HepG2 (cell line): ENCODE data around the gene CCDC91. TPM values are rescaled to one million over a fixed set of nuclear protein-coding genes. Genes with fewer than 3 reads are reported as not detected.

Source experiments
- ATAC-seq: fragments of 200-7000 bp; cut with Tn5 transposase; 3 replicates; pipeline ENCODE4 v1.9.1; 2020; ENCODE audit warnings: mild to moderate bottlenecking, moderate library complexity
- BruUV-seq: library from RNA; stranded (reverse); fragments of 400-500 nt; replicated peaks from 2 replicates; lab custom pipeline; 2021; lab: Mats Ljungman, UMichigan
- CTCF ChIA-PET: fragments of 300-600 bp; formaldehyde crosslinking; extraction: SDS; loops from one replicate; lab custom pipeline; 2021; ENCODE audit warnings: low total read pairs, inconsistent platforms, low intra/inter-chr PET ratio; lab: Yijun Ruan, JAX
- POLR2A ChIA-PET: fragments of 350-600 bp; sonication (Branson Sonifier 250); formaldehyde crosslinking; loops from one replicate; lab custom pipeline; 2020; ENCODE audit warnings: antibody characterized with exemption, inconsistent platforms; lab: Yijun Ruan, JAX
- DNase-seq: peaks from one replicate; pipeline ENCODE4 v3.0.0-alpha.2; 2015; ENCODE audit warnings: low spot score
- FAIRE-seq: peaks from 3 replicates; lab custom pipeline; 2011; peaks lifted over from hg19 to GRCh38; lab: Jason Lieb, UNC
- H2AFZ ChIP-seq: one replicate; pipeline ENCODE4 v1.6.1; 2011; ENCODE audit warnings: low read length, inconsistent platforms
- H3K27ac ChIP-seq: fragments of 300-600 bp; 3 replicates; pipeline ENCODE4 v1.8.0; 2011; ENCODE audit warnings: mixed run types, mild to moderate bottlenecking, mixed read lengths, low read length, inconsistent platforms; ENCODE audit not compliant: insufficient read depth; ENCODE audit errors: extremely low read length
- H3K27me3 ChIP-seq, 2 experiments: fragments of 200-600 bp in 1 of 2; 2 replicates in 1 of 2; 3 replicates in 1 of 2; pipeline versions ENCODE4 v1.6.0 to v1.8.0; 2011; ENCODE audit warnings: low read length in 2 of 2, mild to moderate bottlenecking in 2 of 2, moderate library complexity in 2 of 2, inconsistent platforms in 1 of 2; ENCODE audit not compliant: insufficient read depth in 2 of 2, control insufficient read depth in 1 of 2
- H3K36me3 ChIP-seq, 2 experiments: fragments of 200-600 bp in 1 of 2; replicated peaks in 1 of 2; 2 replicates in 1 of 2; 3 replicates in 1 of 2; pipeline versions ENCODE4 v1.5.1 to v1.8.0; 2011; ENCODE audit warnings: low read length in 2 of 2, inconsistent platforms in 1 of 2; ENCODE audit not compliant: insufficient read depth in 2 of 2, control insufficient read depth in 1 of 2
- H3K4me1 ChIP-seq: 2 replicates; pipeline ENCODE4 v1.5.1; 2012; ENCODE audit warnings: low read length, inconsistent platforms; ENCODE audit not compliant: insufficient read depth
- H3K4me2 ChIP-seq: 2 replicates; pipeline ENCODE4 v1.6.0; 2011; ENCODE audit warnings: low read depth, low read length, inconsistent platforms
- H3K4me3 ChIP-seq, 3 experiments: fragments of 200-600 bp in 1 of 3; sonication (generic), shearing (Covaris generic) in 1 of 3; replicated peaks in 1 of 3; 2 replicates each; pipeline ENCODE4 v1.5.1; 2011 to 2016; ENCODE audit warnings: low read length in 3 of 3, inconsistent platforms in 2 of 3, low read depth in 2 of 3, mild to moderate bottlenecking in 2 of 3, control low read depth in 1 of 3, mixed read lengths in 1 of 3; ENCODE audit not compliant: insufficient read depth in 1 of 3
- H3K79me2 ChIP-seq: one replicate; pipeline ENCODE4 v1.6.1; 2011; ENCODE audit warnings: low read length, inconsistent platforms; ENCODE audit not compliant: insufficient read depth
- H3K9ac ChIP-seq: 2 replicates; pipeline ENCODE4 v1.6.0; 2011; ENCODE audit warnings: mild to moderate bottlenecking, low read depth, low read length, inconsistent platforms; ENCODE audit not compliant: insufficient read depth
- H3K9me3 ChIP-seq: 2 replicates; pipeline ENCODE4 v1.5.1; 2012; ENCODE audit warnings: mild to moderate bottlenecking, low read length
- H4K20me1 ChIP-seq: 2 replicates; pipeline ENCODE4 v1.6.0; 2011; ENCODE audit warnings: inconsistent platforms, mild to moderate bottlenecking, low read length, moderate library complexity; ENCODE audit not compliant: insufficient read depth
- MAFF ChIP-seq: IDR thresholded peaks from 2 replicates; pipeline ENCODE4 v1.6.1; 2011; ENCODE audit warnings: low read depth, low read length, improper control_type of control experiment
- MAFK ChIP-seq, 2 experiments: IDR thresholded peaks in 1 of 2; conservative IDR thresholded peaks in 1 of 2; 2 replicates each; pipeline ENCODE4 v1.6.1; 2011; ENCODE audit warnings: improper control_type of control experiment in 2 of 2, low read length in 2 of 2
- MAZ ChIP-seq, 2 experiments: sonication (generic) in 1 of 2; formaldehyde crosslinking in 1 of 2; IDR thresholded peaks; 2 replicates each; pipeline versions ENCODE4 v1.5.0 to v1.6.1; 2012 to 2020; ENCODE audit warnings: low read depth in 2 of 2, mild to moderate bottlenecking in 2 of 2, borderline replicate concordance in 1 of 2, improper control_type of control experiment in 1 of 2, low read length in 1 of 2, missing genetic modification reagents in 1 of 2, moderate library complexity in 1 of 2
- WGBS: methylation state at CpG from one replicate; pipeline ENCODE4 v1.1.6; 2017; ENCODE audit warnings: low lambda C conversion rate; 5-methylcytosine and 5-hydroxymethylcytosine counted together
- in situ Hi-C: cut with HindIII; loops from 2 replicates; pipeline ENCODE4 v1.10.0; 2017; ENCODE audit warnings: low pct_unique_long_range_greater_than_20kb; ENCODE audit not compliant: extremely low pct_ligation_motif_present
- intact Hi-C: fragments of 100-400 bp; cut with micrococcal nuclease; formaldehyde crosslinking; loops from one replicate; pipeline ENCODE4 v1.10.0; 2022; ENCODE audit not compliant: unreplicated experiment
- polyA plus RNA-seq, 8 experiments: library from polyadenylated mRNA; depleted of rRNA in 3 of 8; stranded (reverse) in 7 of 8; unstranded in 1 of 8; fragments of >200 nt; fragmentation: Illumina TruSeq in 4 of 8; extraction: Trizol in 4 of 8; gene quantifications; 2 replicates each; pipeline versions ENCODE4 v1.2.1 to v1.2.3, GENCODE V29; 2011 to 2016; ENCODE audit warnings: low read depth in 4 of 8, missing spikeins in 1 of 8, mixed read lengths in 1 of 8; ENCODE audit not compliant: insufficient read depth in 1 of 8
- total RNA-seq, 5 experiments: library from RNA; depleted of rRNA; stranded (reverse); fragments of >200 nt; fragmentation: Illumina TruSeq; extraction: Trizol; gene quantifications; 2 replicates each; pipeline ENCODE4 v1.2.3, GENCODE V29; 2016; ENCODE audit warnings: low read depth in 1 of 5
- TF ChIP-seq, protein P1 (sequence below): sonication (generic); formaldehyde crosslinking; IDR thresholded peaks from 2 replicates; pipeline ENCODE4 v1.4.0; 2020; ENCODE audit warnings: missing genetic modification reagents; ENCODE audit errors: not compliant biosample characterization

CCDC91 gene
- total and polyA plus RNA-seq, 2 of the 13 experiments (the other 11 are each of a cell fraction or from before 2014, with no cell fraction given), result 9.8 to 15.8 TPM

DNA sequence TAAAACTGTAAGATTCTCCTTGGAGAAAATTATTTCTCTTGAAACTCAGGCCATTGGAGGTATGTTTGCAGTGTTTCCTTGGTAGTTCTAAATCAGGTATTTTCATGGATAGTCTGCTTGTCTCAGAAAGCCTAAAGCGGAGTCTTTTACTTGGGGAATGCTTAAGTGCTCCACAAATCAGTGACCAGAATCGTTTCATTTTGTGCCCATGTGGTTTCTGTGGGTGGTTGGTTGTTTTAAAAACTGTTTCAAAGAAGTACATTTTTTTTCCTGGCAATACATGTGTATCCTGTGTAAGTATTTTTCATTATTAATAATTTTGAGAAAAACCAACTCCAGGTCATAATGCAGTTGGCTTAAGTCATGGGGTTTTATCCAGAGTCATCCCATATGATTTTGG is 33.6 kb downstream of the CCDC91 start:
- in situ Hi-C loops (no loop called here), intact Hi-C loops (no loop called here)
- FAIRE-seq, result no peak
- Histone ChIP-seq H3K27me3 (no peaks in the 10 kb centered on the region), H3K9ac (no peak overlapping the region), H3K4me2 (no peak overlapping the region), H3K4me1 (no peaks in the 10 kb centered on the region), H3K27ac (no peak overlapping the region), H4K20me1 (no peaks in the 10 kb centered on the region), H3K4me3 (no peak overlapping the region), H2AFZ (no peak overlapping the region), H3K9me3 (peaks cover 9% of the 10 kb centered on the region; the same call in 1 of the 2 replicates), H3K36me3 (no peaks in the 10 kb centered on the region), H3K79me2 (peaks cover 4% of the 10 kb centered on the region)
- TF ChIP-seq, protein P1, sequence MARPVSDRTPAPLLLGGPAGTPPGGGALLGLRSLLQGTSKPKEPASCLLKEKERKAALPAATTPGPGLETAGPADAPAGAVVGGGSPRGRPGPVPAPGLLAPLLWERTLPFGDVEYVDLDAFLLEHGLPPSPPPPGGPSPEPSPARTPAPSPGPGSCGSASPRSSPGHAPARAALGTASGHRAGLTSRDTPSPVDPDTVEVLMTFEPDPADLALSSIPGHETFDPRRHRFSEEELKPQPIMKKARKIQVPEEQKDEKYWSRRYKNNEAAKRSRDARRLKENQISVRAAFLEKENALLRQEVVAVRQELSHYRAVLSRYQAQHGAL, result no peak
- ATAC-seq, result no peak
- 74% methylated on average over 2 of the region's 2 CpGs for WGBS
- no peak for DNase-seq
- POLR2A ChIA-PET, result no interaction called here
- BruUV-seq, result no TSS peak
- CTCF ChIA-PET, result no interaction called here

DNA sequence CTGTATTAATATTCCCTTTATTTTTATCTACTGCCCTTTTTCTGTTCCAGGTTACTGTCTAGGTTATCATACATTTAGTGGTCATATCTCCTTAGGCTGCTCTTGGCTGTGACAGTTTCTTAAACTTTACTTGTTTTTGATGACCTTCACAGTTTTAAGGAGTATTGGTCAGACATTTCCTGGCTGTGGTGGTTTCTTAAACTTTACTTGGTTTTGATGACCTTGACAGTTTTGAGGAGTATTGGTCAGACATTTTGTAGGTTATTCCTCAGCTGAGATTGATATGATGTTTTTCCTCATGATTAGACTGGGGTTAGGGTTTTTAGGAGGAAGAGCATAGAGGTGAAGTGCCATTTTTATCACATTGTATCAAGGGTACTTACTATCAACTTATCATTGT is 36.4 kb downstream of the CCDC91 start:
- in situ Hi-C loops, result no loop called here
- H3K4me2 ChIP-seq, result no peak overlapping the region
- CTCF ChIA-PET, result no interaction called here
- POLR2A ChIA-PET, result no interaction called here
- no peak overlapping the region for H3K9ac ChIP-seq
- TF ChIP-seq MAFK (conservative IDR thresholded peaks at IDR 0.05 in 1 of 2, IDR thresholded peaks at IDR 0.05 in 1 of 2; ENCODE audit: low read length in 2 of 2) (peak; percentile 64 to 71; a peak in 3 of 4 replicates), MAFF (peak; percentile 69), MAZ (IDR thresholded peaks at IDR 0.05; ENCODE audit: borderline replicate concordance, low read depth, low read length) (no peak), MAZ (CRISPR knock-in tag; IDR thresholded peaks at IDR 0.05; ENCODE audit: low read depth) (no peak)
- TF ChIP-seq, all 625 proteins: peak for 2
- peaks cover 4% of the 10 kb centered on the region for H3K79me2 ChIP-seq
- intact Hi-C loops, result no loop called here
- ATAC-seq, result no peak
- H4K20me1 ChIP-seq, result no peaks in the 10 kb centered on the region
- H3K9me3 ChIP-seq, result peaks cover 9% of the 10 kb centered on the region; the same call in 1 of the 2 replicates
- no TSS peak for BruUV-seq
- H3K4me3 ChIP-seq, result no peak overlapping the region
- no peak overlapping the region for H2AFZ ChIP-seq
- no peaks in the 10 kb centered on the region for H3K27me3 ChIP-seq
- DNase-seq, result no peak
- no peak overlapping the region for H3K27ac ChIP-seq
- H3K36me3 ChIP-seq, result no peaks in the 10 kb centered on the region
- H3K4me1 ChIP-seq, result no peaks in the 10 kb centered on the region
- FAIRE-seq, result no peak
